Dermis microvascular lymphatic vessel endothelial cell (primary cell): ENCODE results near the gene ANO3. TPM values are rescaled to one million over a fixed set of nuclear protein-coding genes. Genes with fewer than 3 reads are reported as not detected.
"Not testable (repeated sequence)": the region's sequence is repeated elsewhere in the genome, so short reads cannot be mapped to it uniquely, and the experiment has no call there.

ENCODE experiments used
- DNase-seq, 2 donors: peaks; one replicate each; pipeline versions ENCODE4 v3.0.0 to v3.0.0-alpha.2; 2010; ENCODE audit warnings: low read depth in 2 of 2
- total RNA-seq: library from RNA; depleted of rRNA; stranded (reverse); fragments of >200 nt; gene quantifications from 2 replicates; pipeline ENCODE4 v1.2.1, GENCODE V29; 2014

The ANO3 gene
- not detected in 2 replicates for total RNA-seq

DNA sequence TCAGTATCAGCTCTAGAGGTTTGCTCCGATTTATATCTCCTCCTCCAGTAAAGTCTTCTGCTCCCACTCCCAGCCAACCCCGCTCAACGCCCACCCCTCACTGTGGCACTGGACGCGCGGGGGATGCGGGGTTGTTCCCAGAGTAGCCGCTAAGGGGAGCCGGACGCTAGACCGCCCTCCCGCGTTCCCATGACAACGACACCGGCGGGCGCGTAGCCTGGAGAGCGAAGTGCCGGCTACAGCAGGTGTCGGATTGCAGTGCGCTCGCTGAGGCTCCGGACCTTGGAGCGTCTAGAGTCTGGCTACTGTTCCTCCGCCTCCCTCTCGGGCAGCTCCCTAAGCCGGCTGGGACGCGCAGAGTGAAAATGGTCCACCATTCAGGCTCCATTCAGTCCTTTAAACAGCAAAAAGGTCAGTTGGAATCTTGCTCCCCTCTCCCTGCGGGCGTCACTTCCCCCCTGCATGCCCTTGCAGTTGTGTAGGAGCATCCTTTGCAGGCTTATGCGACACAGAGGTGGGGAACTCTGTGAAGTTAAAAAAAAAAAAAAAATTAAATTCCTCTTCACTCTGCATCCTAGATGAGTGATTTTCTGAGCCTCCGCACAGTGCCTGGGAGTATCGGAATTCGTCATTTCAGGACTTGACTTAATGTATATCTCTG, at the start of gene ANO3:
ANO3 (plus strand) TSS at position 220 of the 661 bp plus-strand sequence; CDS start at position 366, 146 bp downstream.
- DNase-seq: peak; percentile 9 to 45

DNA sequence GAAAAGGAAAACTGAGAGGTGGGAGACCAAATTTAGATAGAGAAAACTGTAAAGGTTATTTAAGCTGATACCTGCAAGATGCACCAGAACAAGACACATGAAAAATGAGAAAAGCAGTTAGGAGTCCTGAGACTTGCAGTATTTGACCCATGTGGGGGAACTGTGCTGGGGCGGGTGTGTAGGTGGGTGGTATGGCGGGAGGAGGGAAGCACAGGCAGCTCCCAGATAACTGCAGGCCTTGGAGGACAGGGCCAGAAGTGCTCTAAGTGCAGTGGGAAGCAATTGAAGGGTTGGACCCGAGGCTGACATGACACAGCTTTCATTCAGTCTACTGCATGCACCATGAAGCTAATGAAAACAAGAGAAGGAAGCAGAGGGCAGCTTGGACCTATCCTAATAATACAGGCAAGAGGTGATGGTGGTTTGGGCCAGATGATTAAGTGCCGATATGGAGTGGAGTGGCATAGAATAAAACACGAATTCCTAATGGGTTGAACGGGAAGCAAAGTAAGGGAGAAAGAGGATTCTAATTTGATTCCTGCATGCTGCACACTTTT, 48.0 kb upstream of the ANO3 start:
- DNase-seq: no peak

GRCh38 chr11:26285608-26286007, 46.3 kb upstream of the ANO3 start:
- no peak for DNase-seq

DNA sequence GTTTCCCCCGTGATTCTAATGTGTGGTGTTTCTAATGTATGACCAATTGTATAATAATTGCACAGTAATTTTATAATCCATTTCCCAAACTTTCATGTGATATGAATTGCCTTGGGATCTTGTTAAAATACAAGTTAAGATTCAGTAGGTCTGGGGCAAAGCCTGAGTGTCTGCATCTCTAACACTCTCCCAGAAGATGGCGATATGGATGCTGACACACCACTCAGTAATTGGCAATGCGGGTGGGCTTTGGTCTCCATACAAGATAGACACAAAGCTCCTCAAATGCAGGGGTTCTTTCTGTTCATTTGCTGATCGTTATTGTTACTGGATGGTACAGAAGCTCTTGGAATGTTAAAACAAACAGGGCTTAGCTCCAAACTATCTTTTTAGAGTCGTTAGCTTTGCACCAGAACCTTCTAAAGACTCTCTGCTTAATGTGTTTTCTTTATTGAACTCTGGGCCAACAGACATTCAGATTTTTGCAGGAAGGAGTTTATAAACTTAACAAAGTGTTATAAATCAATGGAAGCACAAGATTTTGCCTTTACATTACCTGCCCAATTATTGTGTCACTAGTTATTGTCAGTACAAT, 45.4 kb upstream of the ANO3 start:
- peak in 1 of 2 donors; percentile 15 for DNase-seq

DNA sequence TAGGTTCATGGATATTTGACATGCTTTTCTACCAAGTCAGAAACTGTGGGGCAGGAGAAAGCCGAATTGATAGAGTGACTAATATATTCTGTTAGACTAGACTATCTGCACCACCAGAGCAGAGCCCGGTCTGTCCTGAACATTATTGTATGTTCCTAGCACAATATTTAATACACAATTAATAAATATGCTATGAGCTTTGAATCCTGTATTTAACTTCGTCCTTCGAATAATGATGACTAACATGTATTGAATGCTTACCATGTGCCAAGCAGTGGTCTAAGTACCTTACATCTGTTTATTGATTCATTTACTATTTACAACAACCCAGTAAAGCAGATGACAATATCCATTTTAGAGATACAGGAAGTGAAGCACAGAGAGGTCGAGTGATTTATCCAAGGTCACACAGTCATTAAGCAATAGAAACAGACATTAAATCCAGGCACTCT, 44.8 kb upstream of the ANO3 start:
- DNase-seq: no peak

DNA sequence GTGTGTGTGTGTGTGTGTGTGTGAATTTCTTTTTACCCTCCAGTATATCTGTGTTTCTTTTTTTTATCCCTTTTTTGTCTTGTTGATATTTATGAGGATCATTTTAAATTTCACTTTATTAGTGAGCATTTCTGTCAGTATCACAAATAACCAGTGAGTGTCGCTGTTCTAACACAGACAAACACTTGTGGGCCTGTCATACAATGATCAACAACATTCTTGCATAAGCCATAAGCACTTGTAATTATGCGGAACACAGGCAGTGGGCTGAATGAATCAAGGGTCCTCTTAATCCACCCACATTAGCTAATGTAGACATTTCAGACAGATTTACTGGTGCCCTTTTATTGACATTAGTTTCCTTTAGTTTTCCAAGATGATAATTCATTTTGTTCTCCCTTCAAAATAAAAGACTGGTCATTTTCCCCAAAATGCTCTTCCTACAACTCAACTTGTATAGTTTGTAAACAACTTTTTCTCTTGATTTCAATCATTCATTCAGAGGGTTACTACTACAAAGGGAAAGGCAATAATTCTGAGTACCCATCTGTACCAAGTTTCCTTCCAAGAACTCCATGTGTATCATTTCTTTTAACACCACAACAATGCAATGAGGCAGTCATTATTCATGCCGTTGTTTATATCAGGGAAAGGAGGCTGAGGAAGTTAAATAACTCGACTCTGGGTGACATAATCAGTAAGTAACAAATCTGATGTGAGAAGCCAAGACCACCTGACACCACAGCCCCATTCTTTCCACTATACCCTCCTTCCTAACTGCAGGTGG, 34.5 kb upstream of the ANO3 start:
- peak; percentile 46 to 62 for DNase-seq

GRCh38 chr11:26316372-26316771, 15.6 kb upstream of the ANO3 start:
- not testable (repeated sequence) for DNase-seq

DNA sequence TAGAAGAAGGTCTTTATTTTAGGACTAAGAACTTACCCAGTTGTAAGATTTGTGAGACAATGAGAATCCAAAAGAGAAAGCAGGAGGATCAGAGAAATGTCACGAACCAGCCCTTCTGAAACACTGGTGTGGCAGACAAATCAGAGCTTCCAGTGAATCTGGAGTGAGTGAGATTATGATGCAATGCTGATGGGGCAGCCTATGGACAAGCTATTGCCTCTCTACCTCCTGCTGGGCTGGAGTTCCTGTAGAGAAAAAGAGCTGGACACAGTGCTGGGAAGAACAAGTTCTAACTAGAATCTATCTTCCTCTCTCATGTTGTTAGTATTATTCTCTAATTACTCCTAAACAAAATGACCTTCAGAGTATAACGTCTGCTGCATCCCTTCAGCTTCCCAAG, 12.0 kb upstream of the ANO3 start:
- DNase-seq: no peak

- no peak for DNase-seq
Measured at GRCh38 chr11:26321516-26321915, 10.4 kb upstream of the ANO3 start.

- no peak for DNase-seq
Measured at GRCh38 chr11:26322335-26323067, 9.4 kb upstream of the ANO3 start.

- no peak for DNase-seq
Measured at GRCh38 chr11:26323837-26324236, 8.1 kb upstream of the ANO3 start.

GRCh38 chr11:26324270-26324669, 7.7 kb upstream of the ANO3 start:
- no peak for DNase-seq

GRCh38 chr11:26326793-26327400, 5.0 kb upstream of the ANO3 start:
- no peak for DNase-seq

GRCh38 chr11:26329206-26329605, 2.7 kb upstream of the ANO3 start:
- no peak for DNase-seq

- no peak for DNase-seq
Measured at GRCh38 chr11:26330262-26330661, 1.7 kb upstream of the ANO3 start.

GRCh38 chr11:26332572-26332915, 614 bp downstream of the ANO3 start:
- DNase-seq: no peak

- no peak for DNase-seq
Measured at GRCh38 chr11:26333906-26334305, 2.0 kb downstream of the ANO3 start.

DNA sequence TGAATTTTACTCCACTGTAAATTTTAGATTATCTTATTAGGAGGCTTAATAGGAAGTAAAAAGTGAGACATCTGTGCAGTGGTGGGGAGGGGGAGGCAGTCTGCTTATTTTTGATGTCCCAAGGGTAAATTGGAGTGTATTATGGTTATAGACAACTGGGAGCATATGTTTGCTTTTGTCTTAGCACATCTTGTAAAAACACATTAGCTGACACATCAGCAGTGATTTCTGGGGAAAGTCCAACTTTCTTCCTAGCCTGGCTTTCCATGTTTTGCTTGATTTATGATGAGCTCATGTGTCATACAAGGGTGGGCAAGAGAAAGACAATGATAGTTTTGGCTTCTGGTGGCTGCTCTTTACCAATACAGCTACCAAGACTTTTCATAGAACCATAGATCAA, 4.0 kb downstream of the ANO3 start:
- DNase-seq: no peak

- DNase-seq: no peak
Measured at GRCh38 chr11:26344647-26345046, 12.7 kb downstream of the ANO3 start.

DNA sequence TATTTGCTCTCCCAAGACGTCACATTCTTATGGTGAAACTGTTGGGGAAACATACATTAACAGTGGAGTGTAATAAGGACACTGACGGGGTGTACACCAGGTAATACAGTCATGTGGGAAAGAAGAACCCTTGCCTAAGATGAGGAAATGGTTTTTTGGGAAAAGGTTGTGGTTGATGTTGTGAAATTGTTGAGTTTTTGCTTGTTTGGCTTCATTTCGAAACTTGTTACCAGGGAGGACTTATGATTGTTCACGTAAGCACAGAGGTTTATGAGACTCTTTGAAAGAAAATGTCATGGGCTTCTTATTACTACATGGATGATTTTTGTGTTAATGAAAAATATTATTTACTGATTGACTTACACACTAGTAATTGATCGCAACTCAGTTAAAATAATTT, 16.8 kb downstream of the ANO3 start:
- DNase-seq: no peak

GRCh38 chr11:26350002-26350401, 18.1 kb downstream of the ANO3 start:
- DNase-seq: no peak
